ENCODE measurements around the gene PGAM5. TPM values are rescaled to one million over a fixed set of nuclear protein-coding genes. Genes with fewer than 3 reads are reported as not detected.

PGAM5 gene
- total and polyA plus RNA-seq, 4 donors, result 11.0 to 32.4 (median 23.1) TPM

DNA sequence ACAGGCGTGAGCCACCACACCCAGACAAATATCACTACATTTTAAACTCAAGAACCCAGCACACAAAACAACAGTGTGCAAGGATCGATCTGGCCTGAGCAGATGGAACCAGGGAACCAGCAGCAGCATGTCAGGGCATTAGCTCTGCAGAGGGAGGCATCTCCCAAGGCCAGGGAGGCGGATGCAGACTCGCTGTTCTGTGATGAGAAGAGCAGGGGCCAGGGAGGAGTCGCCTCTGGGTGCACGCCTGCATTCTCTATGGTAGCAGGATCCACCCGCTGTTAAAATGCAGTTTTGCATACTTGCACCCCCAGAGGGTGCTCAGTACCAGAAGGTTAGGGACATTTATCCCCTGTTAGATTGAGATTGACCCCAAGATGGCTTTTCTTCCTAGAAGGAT is 17.9 kb downstream of the PGAM5 start:
- no peaks in the 10 kb centered on the region for H3K9me3 ChIP-seq (ENCODE audit: control insufficient read depth in 4 of 4, insufficient read depth in 3 of 4, low read length in 3 of 4)
- 98 to 100% methylated on average over 7 of the region's 7 CpGs for WGBS, 2 donors
- no peak overlapping the region for H3K27ac ChIP-seq (ENCODE audit: low read depth in 1 of 2, low read length in 1 of 2)
- DNase-seq, result no peak
- no peaks in the 10 kb centered on the region for H3K27me3 ChIP-seq (ENCODE audit: control insufficient read depth in 3 of 3, insufficient read depth in 3 of 3, low read length in 2 of 3)
- H3K4me3 ChIP-seq, result no peak overlapping the region
- ATAC-seq (ENCODE audit: insufficient read depth, low FRiP score), result no peak
- H3K36me3 ChIP-seq (ENCODE audit: control insufficient read depth in 4 of 4, insufficient read depth in 4 of 4, low read length in 4 of 4), result peaks cover 23 to 73% (median 43%) of the 10 kb centered on the region in 4 donors
- H3K9ac ChIP-seq (ENCODE audit: insufficient read depth in 1 of 2, low read length in 2 of 2), result no peak overlapping the region
- no peaks in the 10 kb centered on the region for H3K4me1 ChIP-seq (ENCODE audit: control insufficient read depth in 5 of 5, insufficient read depth in 5 of 5, low read length in 5 of 5)
- TF ChIP-seq, protein P1, sequence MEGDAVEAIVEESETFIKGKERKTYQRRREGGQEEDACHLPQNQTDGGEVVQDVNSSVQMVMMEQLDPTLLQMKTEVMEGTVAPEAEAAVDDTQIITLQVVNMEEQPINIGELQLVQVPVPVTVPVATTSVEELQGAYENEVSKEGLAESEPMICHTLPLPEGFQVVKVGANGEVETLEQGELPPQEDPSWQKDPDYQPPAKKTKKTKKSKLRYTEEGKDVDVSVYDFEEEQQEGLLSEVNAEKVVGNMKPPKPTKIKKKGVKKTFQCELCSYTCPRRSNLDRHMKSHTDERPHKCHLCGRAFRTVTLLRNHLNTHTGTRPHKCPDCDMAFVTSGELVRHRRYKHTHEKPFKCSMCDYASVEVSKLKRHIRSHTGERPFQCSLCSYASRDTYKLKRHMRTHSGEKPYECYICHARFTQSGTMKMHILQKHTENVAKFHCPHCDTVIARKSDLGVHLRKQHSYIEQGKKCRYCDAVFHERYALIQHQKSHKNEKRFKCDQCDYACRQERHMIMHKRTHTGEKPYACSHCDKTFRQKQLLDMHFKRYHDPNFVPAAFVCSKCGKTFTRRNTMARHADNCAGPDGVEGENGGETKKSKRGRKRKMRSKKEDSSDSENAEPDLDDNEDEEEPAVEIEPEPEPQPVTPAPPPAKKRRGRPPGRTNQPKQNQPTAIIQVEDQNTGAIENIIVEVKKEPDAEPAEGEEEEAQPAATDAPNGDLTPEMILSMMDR (IDR thresholded peaks at IDR 0.05; ENCODE audit: control extremely low read depth, extremely low read depth), result no peak

GRCh38 chr12:132729541-132730320 is 19.1 kb downstream of the PGAM5 start:
- ATAC-seq (ENCODE audit: insufficient read depth, low FRiP score) (no peak), DNase-seq (no peak)
- WGBS, 2 donors, result 87 to 89% methylated on average over 24 of the region's 24 CpGs
- Histone ChIP-seq H3K36me3 (ENCODE audit: control insufficient read depth in 4 of 4, insufficient read depth in 4 of 4, low read length in 4 of 4) (peaks cover 27 to 71% (median 48%) of the 10 kb centered on the region in 4 donors), H3K9ac (ENCODE audit: insufficient read depth in 1 of 2, low read length in 2 of 2) (no peak overlapping the region), H3K4me1 (ENCODE audit: control insufficient read depth in 5 of 5, insufficient read depth in 5 of 5, low read length in 5 of 5) (no peaks in the 10 kb centered on the region), H3K4me3 (no peak overlapping the region), H3K27me3 (ENCODE audit: control insufficient read depth in 3 of 3, insufficient read depth in 3 of 3, low read length in 2 of 3) (no peaks in the 10 kb centered on the region), H3K27ac (ENCODE audit: low read depth in 1 of 2, low read length in 1 of 2) (no peak overlapping the region), H3K9me3 (ENCODE audit: control insufficient read depth in 4 of 4, insufficient read depth in 3 of 4, low read length in 3 of 4) (no peaks in the 10 kb centered on the region)
- TF ChIP-seq, protein P1 (IDR thresholded peaks at IDR 0.05; ENCODE audit: control extremely low read depth, extremely low read depth), result no peak

- peaks cover 30 to 69% (median 53%) of the 10 kb centered on the region in 4 donors for H3K36me3 ChIP-seq (ENCODE audit: control insufficient read depth in 4 of 4, insufficient read depth in 4 of 4, low read length in 4 of 4)
- H3K9me3 ChIP-seq (ENCODE audit: control insufficient read depth in 4 of 4, insufficient read depth in 3 of 4, low read length in 3 of 4), result no peaks in the 10 kb centered on the region
- no peak overlapping the region for H3K4me3 ChIP-seq
- TF ChIP-seq, protein P1 (IDR thresholded peaks at IDR 0.05; ENCODE audit: control extremely low read depth, extremely low read depth), result no peak
- WGBS, 2 donors, result 93 to 96% methylated on average over 11 of the region's 11 CpGs
- no peak for ATAC-seq (ENCODE audit: insufficient read depth, low FRiP score)
- no peaks in the 10 kb centered on the region for H3K4me1 ChIP-seq (ENCODE audit: control insufficient read depth in 5 of 5, insufficient read depth in 5 of 5, low read length in 5 of 5)
- no peak overlapping the region for H3K27ac ChIP-seq (ENCODE audit: low read depth in 1 of 2, low read length in 1 of 2)
- no peaks in the 10 kb centered on the region for H3K27me3 ChIP-seq (ENCODE audit: control insufficient read depth in 3 of 3, insufficient read depth in 3 of 3, low read length in 2 of 3)
- no peak for DNase-seq
- no peak overlapping the region for H3K9ac ChIP-seq (ENCODE audit: insufficient read depth in 1 of 2, low read length in 2 of 2)
Measured at GRCh38 chr12:132730353-132730752, 19.7 kb downstream of the PGAM5 start.
